Hepatocyte (in vitro differentiated cells): ENCODE results near the gene ALAD. TPM values are rescaled to one million over a fixed set of nuclear protein-coding genes. Genes with fewer than 3 reads are reported as not detected.

Source experiments
- DNase-seq: peaks from one replicate; pipeline ENCODE4 v3.0.0-alpha.2; 2016; ENCODE audit warnings: low spot score
- H2AFZ ChIP-seq: fragments of 200-600 bp; sonication (generic); 2 replicates; pipeline ENCODE4 v1.6.0; 2016; ENCODE audit warnings: antibody characterized with exemption, mild to moderate bottlenecking
- H3K27ac ChIP-seq: fragments of 200-600 bp; sonication (generic); 2 replicates; pipeline ENCODE4 v1.5.1; 2016; ENCODE audit warnings: mild to moderate bottlenecking
- H3K27me3 ChIP-seq: fragments of 200-600 bp; sonication (generic); 2 replicates; pipeline ENCODE4 v1.6.1; 2016
- H3K36me3 ChIP-seq: fragments of 200-600 bp; sonication (generic); replicated peaks from 2 replicates; pipeline ENCODE4 v1.5.1; 2016; ENCODE audit warnings: low read depth; ENCODE audit not compliant: insufficient read depth
- H3K4me1 ChIP-seq: fragments of 200-600 bp; sonication (generic); 2 replicates; pipeline ENCODE4 v1.5.1; 2016; ENCODE audit warnings: mild to moderate bottlenecking, moderate library complexity; ENCODE audit not compliant: insufficient read depth
- H3K4me2 ChIP-seq: fragments of 200-600 bp; sonication (generic); 2 replicates; pipeline ENCODE4 v1.6.0; 2016
- H3K4me3 ChIP-seq: fragments of 200-600 bp; sonication (generic); 2 replicates; pipeline ENCODE4 v1.5.1; 2016; ENCODE audit warnings: mild to moderate bottlenecking
- H3K79me2 ChIP-seq: fragments of 200-600 bp; sonication (generic); 2 replicates; pipeline ENCODE4 v1.6.0; 2017; ENCODE audit warnings: mild to moderate bottlenecking
- H3K9me2 ChIP-seq: fragments of 200-600 bp; sonication (generic); replicated peaks from 2 replicates; pipeline ENCODE4 v1.6.0; 2017; ENCODE audit warnings: mild to moderate bottlenecking; ENCODE audit not compliant: insufficient read depth
- H3K9me3 ChIP-seq: fragments of 200-600 bp; sonication (generic); 2 replicates; pipeline ENCODE4 v1.5.1; 2016; ENCODE audit warnings: low read depth, mild to moderate bottlenecking
- H4K20me1 ChIP-seq: fragments of 200-600 bp; sonication (generic); 2 replicates; pipeline ENCODE4 v1.6.0; 2016; ENCODE audit warnings: mild to moderate bottlenecking; ENCODE audit not compliant: insufficient read depth, poor library complexity, severe bottlenecking
- CTCF ChIP-seq: fragments of 200-600 bp; sonication (generic); IDR thresholded peaks from 2 replicates; pipeline ENCODE4 v1.5.1; 2016; ENCODE audit warnings: antibody characterized with exemption, mild to moderate bottlenecking; ENCODE audit not compliant: poor library complexity
- EZH2 ChIP-seq: fragments of 200-600 bp; sonication (generic); IDR thresholded peaks from 2 replicates; pipeline ENCODE4 v1.6.1; 2016; ENCODE audit warnings: antibody characterized with exemption, mild to moderate bottlenecking, borderline replicate concordance
- EZH2phosphoT487 ChIP-seq: fragments of 200-600 bp; sonication (generic); IDR thresholded peaks from one replicate; pipeline ENCODE4 v1.6.1; 2018; ENCODE audit warnings: antibody characterized with exemption, mild to moderate bottlenecking, low read depth, moderate library complexity; ENCODE audit not compliant: unreplicated experiment, severe bottlenecking
- WGBS: methylation state at CpG from one replicate; pipeline ENCODE4 v1.1.6; 2016; ENCODE audit warnings: low lambda C conversion rate; ENCODE audit errors: missing lambda C conversion rate; 5-methylcytosine and 5-hydroxymethylcytosine counted together
- polyA plus RNA-seq: library from polyadenylated mRNA; unstranded; fragments of >200 nt; fragmentation: Nextera tagmentation; extraction: Ambion mirVana; gene quantifications from 2 replicates; pipeline ENCODE4 v1.2.1, GENCODE V29; 2016
- total RNA-seq: library from RNA; depleted of rRNA; stranded (reverse); fragments of >200 nt; gene quantifications from 2 replicates; pipeline ENCODE4 v1.2.3, GENCODE V29; 2014

Gene ALAD
- total and polyA plus RNA-seq, 2 experiments from 2014 or later, result 27.8 to 43.8 TPM

- peaks cover 28% of the 10 kb centered on the region for H4K20me1 ChIP-seq
- H3K79me2 ChIP-seq, result peaks cover 24% of the 10 kb centered on the region
- H3K27me3 ChIP-seq, result no peaks in the 10 kb centered on the region
- H3K9me3 ChIP-seq, result no peaks in the 10 kb centered on the region
- H3K4me3 ChIP-seq, result peak overlapping the region; percentile 96
- peak overlapping the region; percentile 88 for H3K4me2 ChIP-seq
- peak overlapping the region; percentile 100 for H3K27ac ChIP-seq
- no peaks in the 10 kb centered on the region for H3K36me3 ChIP-seq
- peaks cover 29% of the 10 kb centered on the region for H3K4me1 ChIP-seq
- WGBS, result 70% methylated on average over 6 of the region's 6 CpGs
- TF ChIP-seq CTCF (no peak), EZH2 (no peak), EZH2phosphoT487 (no peak)
- H2AFZ ChIP-seq, result no peak overlapping the region
- DNase-seq, result peak; percentile 78
- H3K9me2 ChIP-seq, result no peaks in the 10 kb centered on the region
Observed at GRCh38 chr9:113375057-113376023, 25.7 kb downstream of the ALAD start.

GRCh38 chr9:113373676-113374392, 27.2 kb downstream of the ALAD start:
- DNase-seq, result no peak
- 92% methylated on average over 24 of the region's 24 CpGs for WGBS
- no peaks in the 10 kb centered on the region for H3K27me3 ChIP-seq
- peaks cover 28% of the 10 kb centered on the region for H4K20me1 ChIP-seq
- no peaks in the 10 kb centered on the region for H3K9me2 ChIP-seq
- H3K9me3 ChIP-seq, result no peaks in the 10 kb centered on the region
- no peak overlapping the region for H3K4me3 ChIP-seq
- H2AFZ ChIP-seq, result no peak overlapping the region
- H3K4me1 ChIP-seq, result peaks cover 21% of the 10 kb centered on the region
- no peak overlapping the region for H3K27ac ChIP-seq
- peaks cover 24% of the 10 kb centered on the region for H3K79me2 ChIP-seq
- TF ChIP-seq EZH2 (no peak), CTCF (no peak), EZH2phosphoT487 (no peak)
- peak overlapping the region; percentile 88 for H3K4me2 ChIP-seq
- H3K36me3 ChIP-seq, result no peaks in the 10 kb centered on the region

GRCh38 chr9:113373256-113373655, 27.8 kb downstream of the ALAD start:
- Histone ChIP-seq H4K20me1 (peaks cover 28% of the 10 kb centered on the region), H3K36me3 (no peaks in the 10 kb centered on the region), H3K9me3 (no peaks in the 10 kb centered on the region), H3K27ac (no peak overlapping the region), H3K27me3 (no peaks in the 10 kb centered on the region), H3K4me2 (peak overlapping the region; percentile 88), H3K4me1 (peaks cover 15% of the 10 kb centered on the region), H3K4me3 (no peak overlapping the region), H2AFZ (no peak overlapping the region), H3K79me2 (peaks cover 24% of the 10 kb centered on the region), H3K9me2 (no peaks in the 10 kb centered on the region)
- DNase-seq, result no peak
- no peak for TF ChIP-seq EZH2phosphoT487
- no peak for TF ChIP-seq EZH2
- no peak for TF ChIP-seq CTCF
- WGBS, result 49% methylated on average over 3 of the region's 3 CpGs
